ENCODE data around the gene FARP1. TPM values are rescaled to one million over a fixed set of nuclear protein-coding genes. Genes with fewer than 3 reads are reported as not detected.
A peak's percentile ranks its signal among the peaks of the same experiment; 100 is the strongest.

The FARP1 gene
- total RNA-seq, 2 donors from 2014 or later, result 0.76 to 0.87 TPM

DNA sequence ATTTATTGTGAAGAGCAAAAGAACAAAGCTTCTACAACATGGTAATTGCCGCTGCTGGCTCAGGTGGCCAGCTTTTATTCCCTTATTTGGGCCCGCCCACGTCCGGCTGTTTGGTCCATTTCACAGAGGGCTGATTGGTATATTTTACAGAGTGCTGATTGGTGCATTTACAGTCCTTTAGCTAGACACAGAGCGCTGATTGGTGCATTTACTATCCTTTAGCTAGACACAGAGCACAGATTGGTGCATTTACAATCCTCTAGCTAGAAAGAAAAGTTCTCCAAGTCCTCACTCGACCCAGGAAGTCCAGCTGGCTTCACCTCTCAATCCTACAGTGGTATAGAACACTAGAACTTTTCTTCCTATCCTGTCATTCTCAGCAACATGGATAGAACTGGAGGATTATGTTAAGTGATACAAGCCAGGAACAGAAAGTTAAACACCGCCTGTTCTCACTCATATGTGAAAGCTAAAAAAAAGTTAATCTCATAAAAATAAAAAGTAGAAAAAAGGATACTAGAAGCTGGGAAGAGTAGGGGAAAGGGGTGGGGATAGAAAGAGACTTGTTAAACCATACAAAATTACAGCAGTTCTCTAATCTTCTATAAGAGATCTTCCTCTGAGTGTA is 33.6 kb upstream of the FARP1 start:
- H3K4me3 Mint-ChIP-seq, result no peak overlapping the region
- no peak overlapping the region for H3K27ac Mint-ChIP-seq
- H3K4me1 Mint-ChIP-seq, result no peaks in the 10 kb centered on the region
- no peak for DNase-seq
- H3K36me3 Mint-ChIP-seq (ENCODE audit: low read depth), result no peaks in the 10 kb centered on the region
- H3K9me3 ChIP-seq (ENCODE audit: control insufficient read depth, low read length, poor library complexity, severe bottlenecking), result no peaks in the 10 kb centered on the region
- H3K27me3 Mint-ChIP-seq, result peaks cover 10% of the 10 kb centered on the region
- ATAC-seq, result no peak

GRCh38 chr13:98110749-98111148 is 32.1 kb upstream of the FARP1 start:
- Mint-ChIP-seq H3K27me3 (peaks cover 10% of the 10 kb centered on the region), H3K4me1 (no peaks in the 10 kb centered on the region), H3K27ac (no peak overlapping the region), H3K36me3 (ENCODE audit: low read depth) (no peaks in the 10 kb centered on the region), H3K4me3 (no peak overlapping the region)
- ATAC-seq, result no peak
- DNase-seq, result no peak
- H3K9me3 ChIP-seq (ENCODE audit: control insufficient read depth, low read length, poor library complexity, severe bottlenecking), result no peaks in the 10 kb centered on the region

DNA sequence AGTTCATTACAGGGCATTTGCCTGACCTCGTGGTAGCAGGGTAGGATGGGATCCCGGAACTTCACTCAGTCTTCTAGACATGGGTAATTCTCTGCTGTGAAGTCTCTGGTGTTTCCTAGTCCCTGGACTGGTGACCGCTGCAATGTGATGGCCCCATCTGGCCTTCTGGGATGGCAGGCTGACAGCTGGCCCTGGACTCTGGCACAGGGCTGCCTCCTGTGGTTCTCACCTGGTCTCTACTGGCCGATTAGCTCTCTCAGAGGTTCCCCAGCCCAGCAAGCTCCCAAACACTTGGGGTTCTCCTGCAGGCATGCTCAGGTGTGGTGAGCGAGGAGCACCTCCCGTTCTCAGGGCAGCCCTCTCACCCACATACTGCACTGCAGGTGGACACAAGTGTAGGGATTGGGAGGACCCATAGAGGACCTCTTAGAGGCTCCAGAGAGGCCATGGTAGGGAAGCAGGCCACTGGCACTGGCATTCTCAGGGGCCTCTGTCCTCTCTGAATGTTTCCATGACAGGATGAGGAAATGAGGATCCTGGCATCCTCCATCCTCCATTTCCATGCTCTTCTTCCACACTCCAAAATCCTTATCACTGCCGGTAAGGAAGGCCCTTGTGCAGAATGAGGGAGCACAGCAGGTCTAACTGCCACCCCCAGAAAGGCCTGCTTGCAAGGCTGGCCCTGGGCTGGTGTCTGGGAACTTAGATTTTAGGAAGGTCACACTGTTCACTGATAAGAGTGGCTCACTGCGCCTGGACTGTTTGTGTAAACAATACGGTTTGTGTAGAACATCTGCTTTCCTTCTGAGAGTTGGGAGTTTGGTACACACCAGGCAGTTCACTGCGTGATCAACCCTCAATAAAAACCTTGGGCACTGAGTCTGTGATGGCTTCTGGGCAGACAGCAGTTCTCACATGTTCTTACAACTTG is 31.5 kb upstream of the FARP1 start:
- DNase-seq, result no peak
- Mint-ChIP-seq H3K4me1 (no peaks in the 10 kb centered on the region), H3K4me3 (no peak overlapping the region), H3K27ac (no peak overlapping the region), H3K36me3 (ENCODE audit: low read depth) (no peaks in the 10 kb centered on the region), H3K27me3 (peaks cover 10% of the 10 kb centered on the region)
- H3K9me3 ChIP-seq (ENCODE audit: control insufficient read depth, low read length, poor library complexity, severe bottlenecking), result no peaks in the 10 kb centered on the region
- no peak for ATAC-seq

DNA sequence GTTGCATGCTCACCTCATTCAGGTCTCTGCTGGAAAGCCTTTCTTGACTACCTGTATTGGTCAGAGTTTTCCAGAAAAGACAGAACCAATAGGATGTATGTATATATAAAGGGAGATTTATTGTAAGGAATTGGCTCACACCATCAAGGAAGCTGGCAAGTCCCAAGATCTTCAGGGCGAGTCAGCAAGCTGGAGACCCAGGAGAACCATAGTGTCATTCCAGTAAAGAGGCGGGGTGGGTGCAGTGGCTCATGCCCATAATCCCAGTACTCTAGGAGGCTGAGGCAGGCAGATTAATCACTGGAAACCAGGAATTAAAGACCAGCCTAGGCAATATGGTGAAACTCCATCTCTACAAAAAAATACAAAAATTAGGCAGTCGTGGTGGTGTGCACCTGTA is 30.4 kb upstream of the FARP1 start:
- no peak for ATAC-seq
- no peak overlapping the region for H3K27ac Mint-ChIP-seq
- no peaks in the 10 kb centered on the region for H3K9me3 ChIP-seq (ENCODE audit: control insufficient read depth, low read length, poor library complexity, severe bottlenecking)
- peaks cover 10% of the 10 kb centered on the region for H3K27me3 Mint-ChIP-seq
- H3K4me1 Mint-ChIP-seq, result no peaks in the 10 kb centered on the region
- DNase-seq, result no peak
- no peaks in the 10 kb centered on the region for H3K36me3 Mint-ChIP-seq (ENCODE audit: low read depth)
- H3K4me3 Mint-ChIP-seq, result no peak overlapping the region

DNA sequence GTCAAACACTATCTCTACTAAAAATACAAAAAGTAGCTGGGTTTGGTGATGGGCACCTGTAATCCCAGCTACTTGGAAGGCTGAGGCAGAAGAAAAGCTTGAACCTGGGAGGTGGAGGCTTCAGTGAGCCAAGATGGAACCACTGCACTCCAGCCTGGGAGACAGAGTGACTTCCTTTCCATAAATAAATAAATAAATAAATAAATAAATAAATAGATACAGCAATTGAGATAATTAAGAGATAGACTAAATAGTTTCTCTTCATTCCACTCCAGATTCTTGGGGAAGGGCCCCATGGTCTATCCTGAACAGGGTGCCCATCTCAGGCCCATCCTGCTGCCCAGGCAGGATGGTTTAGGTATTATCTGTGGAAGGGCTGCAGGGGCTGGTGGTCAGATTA is 24.0 kb upstream of the FARP1 start:
- DNase-seq (no peak), ATAC-seq (no peak)
- no peaks in the 10 kb centered on the region for H3K36me3 Mint-ChIP-seq (ENCODE audit: low read depth)
- H3K4me3 Mint-ChIP-seq, result no peak overlapping the region
- H3K27ac Mint-ChIP-seq, result no peak overlapping the region
- no peaks in the 10 kb centered on the region for H3K9me3 ChIP-seq (ENCODE audit: control insufficient read depth, low read length, poor library complexity, severe bottlenecking)
- no peaks in the 10 kb centered on the region for H3K4me1 Mint-ChIP-seq
- no peaks in the 10 kb centered on the region for H3K27me3 Mint-ChIP-seq

DNA sequence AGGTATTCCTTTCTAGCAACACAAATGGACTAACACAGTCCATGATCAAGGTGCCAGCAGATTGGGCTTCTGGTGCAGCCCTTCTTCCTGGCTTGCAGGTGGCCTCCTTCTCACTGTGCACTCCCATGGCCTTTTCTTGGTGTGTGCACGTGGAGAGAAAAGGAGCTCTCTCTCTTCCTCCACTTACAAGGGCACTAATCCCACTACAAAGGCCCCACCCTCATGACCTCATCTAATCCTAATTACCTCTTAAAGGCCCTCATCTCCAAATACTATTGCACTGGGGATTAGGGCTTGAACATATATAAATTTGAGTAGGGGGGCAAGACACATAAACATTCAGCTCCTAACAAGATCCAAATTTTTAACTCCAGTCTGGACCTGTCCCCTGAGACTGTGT is 19.7 kb upstream of the FARP1 start:
- no peak overlapping the region for H3K27ac Mint-ChIP-seq
- H3K27me3 Mint-ChIP-seq, result no peaks in the 10 kb centered on the region
- H3K4me3 Mint-ChIP-seq, result no peak overlapping the region
- no peaks in the 10 kb centered on the region for H3K9me3 ChIP-seq (ENCODE audit: control insufficient read depth, low read length, poor library complexity, severe bottlenecking)
- no peak for DNase-seq
- no peak for ATAC-seq
- no peaks in the 10 kb centered on the region for H3K36me3 Mint-ChIP-seq (ENCODE audit: low read depth)
- H3K4me1 Mint-ChIP-seq, result no peaks in the 10 kb centered on the region

GRCh38 chr13:98129059-98129746 is 13.7 kb upstream of the FARP1 start:
- Mint-ChIP-seq H3K4me3 (no peak overlapping the region), H3K4me1 (no peaks in the 10 kb centered on the region), H3K27ac (no peak overlapping the region), H3K27me3 (peaks cover 34% of the 10 kb centered on the region), H3K36me3 (ENCODE audit: low read depth) (no peaks in the 10 kb centered on the region)
- H3K9me3 ChIP-seq (ENCODE audit: control insufficient read depth, low read length, poor library complexity, severe bottlenecking), result no peaks in the 10 kb centered on the region
- DNase-seq (no peak), ATAC-seq (no peak)

DNA sequence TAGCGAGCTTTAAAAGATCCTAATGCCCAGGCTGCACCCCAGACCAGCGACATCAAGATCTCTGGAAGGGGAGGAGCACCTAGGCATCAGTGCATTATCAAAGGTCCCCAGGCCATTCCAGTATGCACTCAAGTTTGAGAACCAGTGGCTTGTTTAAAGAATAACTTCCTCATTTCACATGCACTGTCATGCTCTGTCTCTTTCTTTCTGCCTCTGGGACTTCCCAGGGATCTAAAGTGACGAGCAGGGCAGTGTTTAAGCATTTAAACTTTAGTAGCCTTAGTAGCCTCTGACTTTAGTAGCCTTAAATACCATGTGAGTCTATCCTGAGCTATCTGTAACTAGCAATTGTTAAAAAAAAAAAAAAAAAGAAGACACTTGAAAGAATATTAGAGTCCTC is 8.9 kb upstream of the FARP1 start:
- Mint-ChIP-seq H3K27ac (no peak overlapping the region), H3K4me1 (no peaks in the 10 kb centered on the region), H3K27me3 (peaks cover 64% of the 10 kb centered on the region), H3K36me3 (ENCODE audit: low read depth) (no peaks in the 10 kb centered on the region), H3K4me3 (no peak overlapping the region)
- ATAC-seq (peak; percentile 25), DNase-seq (no peak)
- no peaks in the 10 kb centered on the region for H3K9me3 ChIP-seq (ENCODE audit: control insufficient read depth, low read length, poor library complexity, severe bottlenecking)

- no peaks in the 10 kb centered on the region for H3K9me3 ChIP-seq (ENCODE audit: control insufficient read depth, low read length, poor library complexity, severe bottlenecking)
- ATAC-seq, result no peak
- H3K4me1 Mint-ChIP-seq, result no peaks in the 10 kb centered on the region
- H3K4me3 Mint-ChIP-seq, result no peak overlapping the region
- H3K27me3 Mint-ChIP-seq, result peaks cover 72% of the 10 kb centered on the region
- H3K27ac Mint-ChIP-seq, result no peak overlapping the region
- DNase-seq, result no peak
- H3K36me3 Mint-ChIP-seq (ENCODE audit: low read depth), result no peaks in the 10 kb centered on the region
These were observed 8.0 kb upstream of the FARP1 start for GRCh38 chr13:98134901-98135300.

- no peak for ATAC-seq
- H3K9me3 ChIP-seq (ENCODE audit: control insufficient read depth, low read length, poor library complexity, severe bottlenecking), result no peaks in the 10 kb centered on the region
- DNase-seq, result no peak
- peaks cover 6% of the 10 kb centered on the region for H3K4me1 Mint-ChIP-seq
- no peak overlapping the region for H3K27ac Mint-ChIP-seq
- H3K27me3 Mint-ChIP-seq, result peaks cover 67% of the 10 kb centered on the region
- no peak overlapping the region for H3K4me3 Mint-ChIP-seq
- no peaks in the 10 kb centered on the region for H3K36me3 Mint-ChIP-seq (ENCODE audit: low read depth)
These were observed 1.8 kb upstream of the FARP1 start for GRCh38 chr13:98141091-98141490.

- H3K4me1 Mint-ChIP-seq, result peaks cover 6% of the 10 kb centered on the region
- no peak overlapping the region for H3K27ac Mint-ChIP-seq
- no peak for ATAC-seq
- peak overlapping the region; percentile 79 for H3K4me3 Mint-ChIP-seq
- H3K36me3 Mint-ChIP-seq (ENCODE audit: low read depth), result no peaks in the 10 kb centered on the region
- no peaks in the 10 kb centered on the region for H3K9me3 ChIP-seq (ENCODE audit: control insufficient read depth, low read length, poor library complexity, severe bottlenecking)
- DNase-seq, result no peak
- H3K27me3 Mint-ChIP-seq, result peaks cover 68% of the 10 kb centered on the region
These were observed 1.1 kb upstream of the FARP1 start for GRCh38 chr13:98141509-98142379.

GRCh38 chr13:98143157-98143553 is 261 bp downstream of the FARP1 start:
- Mint-ChIP-seq H3K27ac (no peak overlapping the region), H3K36me3 (ENCODE audit: low read depth) (no peaks in the 10 kb centered on the region), H3K4me1 (peaks cover 6% of the 10 kb centered on the region), H3K27me3 (peaks cover 68% of the 10 kb centered on the region), H3K4me3 (no peak overlapping the region)
- ATAC-seq (no peak), DNase-seq (no peak)
- H3K9me3 ChIP-seq (ENCODE audit: control insufficient read depth, low read length, poor library complexity, severe bottlenecking), result no peaks in the 10 kb centered on the region

DNA sequence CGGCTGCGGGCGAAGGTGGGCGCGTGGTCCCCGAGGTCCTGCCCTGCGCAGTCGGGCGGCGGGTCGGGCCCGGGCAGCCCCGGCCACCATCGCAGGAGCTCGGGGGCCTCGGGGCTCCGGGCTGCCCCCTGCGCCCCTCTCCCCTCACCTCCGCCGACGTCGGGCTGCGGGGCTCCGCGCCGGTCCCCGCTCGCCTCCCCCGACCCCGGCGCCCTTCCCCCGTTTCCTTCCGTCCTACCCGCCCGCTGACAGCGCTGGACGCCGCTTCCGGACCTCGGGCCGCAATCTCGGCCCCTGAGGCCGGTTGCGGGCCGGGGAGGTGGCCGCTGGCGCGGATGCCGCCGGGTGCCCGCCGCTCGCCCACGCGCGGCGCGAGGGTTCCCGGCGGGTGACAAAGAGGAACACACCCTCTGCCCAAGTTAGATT is 720 bp downstream of the FARP1 start:
- no peak for DNase-seq
- Mint-ChIP-seq H3K4me3 (peak overlapping the region; percentile 78), H3K36me3 (ENCODE audit: low read depth) (no peaks in the 10 kb centered on the region)

More for the DNA sequence above, 720 bp downstream of the FARP1 start:
- ATAC-seq, result no peak
- Mint-ChIP-seq H3K27ac (no peak overlapping the region), H3K27me3 (peaks cover 68% of the 10 kb centered on the region), H3K4me1 (peaks cover 6% of the 10 kb centered on the region)
- no peaks in the 10 kb centered on the region for H3K9me3 ChIP-seq (ENCODE audit: control insufficient read depth, low read length, poor library complexity, severe bottlenecking)

Data from T-helper 17 cell (primary cell).